Activated B cell treated with CpG ODN at 0.5 μM for 24 hours (primary cell): ENCODE results near the gene SLC30A5. TPM values are rescaled to one million over a fixed set of nuclear protein-coding genes. Genes with fewer than 3 reads are reported as not detected.
"Not testable (repeated sequence)": the region's sequence is repeated elsewhere in the genome, so short reads cannot be mapped to it uniquely, and the experiment has no call there.

Source experiments
- ATAC-seq: fragments of 200-7000 bp; cut with Tn5 transposase; one replicate; pipeline ENCODE4 v1.10.0; 2021; ENCODE audit warnings: low read depth, mild to moderate bottlenecking, moderate library complexity
- CTCF ChIA-PET: fragments of 350-600 bp; sonication (Branson Sonifier 250); formaldehyde crosslinking; loops from one replicate; lab custom pipeline; 2021; ENCODE audit warnings: antibody characterized with exemption; lab: Charles Lee
- POLR2A ChIA-PET: fragments of 350-600 bp; sonication (Branson Sonifier 250); formaldehyde crosslinking; loops from one replicate; lab custom pipeline; 2021; ENCODE audit warnings: antibody characterized with exemption; lab: Charles Lee
- DNase-seq: peaks from one replicate; pipeline ENCODE4 v3.0.0; 2022
- H3K27ac Mint-ChIP-seq: one replicate; pipeline ENCODE4 v1.8.0; 2020; ENCODE audit warnings: mixed read lengths
- H3K27me3 Mint-ChIP-seq: one replicate; pipeline ENCODE4 v1.8.0; 2021; ENCODE audit warnings: mixed read lengths
- H3K36me3 Mint-ChIP-seq: one replicate; pipeline ENCODE4 v1.8.0; 2021; ENCODE audit warnings: low read depth, mixed read lengths
- H3K4me1 Mint-ChIP-seq: one replicate; pipeline ENCODE4 v1.8.0; 2021; ENCODE audit warnings: mixed read lengths
- H3K4me3 Mint-ChIP-seq: one replicate; pipeline ENCODE4 v1.8.0; 2020; ENCODE audit warnings: mild to moderate bottlenecking, mixed read lengths
- H3K9me3 Mint-ChIP-seq: one replicate; pipeline ENCODE4 v1.8.0; 2020; ENCODE audit warnings: mixed read lengths
- intact Hi-C: fragments of 100-400 bp; cut with micrococcal nuclease; formaldehyde crosslinking; loops from one replicate; pipeline ENCODE4 v1.15.1; 2024
- total RNA-seq: library from RNA; stranded (reverse); gene quantifications from 2 replicates; pipeline ENCODE4 v1.2.3, GENCODE V29; 2022
- TF ChIP-seq, protein P1 (sequence below): fragments of 200-600 bp; IDR thresholded peaks from one replicate; pipeline ENCODE4 v1.8.0; 2022; ENCODE audit warnings: antibody characterized with exemption, mild to moderate bottlenecking

SLC30A5 gene
- total RNA-seq, result 23.2 and 27.5 TPM in 2 replicates

DNA sequence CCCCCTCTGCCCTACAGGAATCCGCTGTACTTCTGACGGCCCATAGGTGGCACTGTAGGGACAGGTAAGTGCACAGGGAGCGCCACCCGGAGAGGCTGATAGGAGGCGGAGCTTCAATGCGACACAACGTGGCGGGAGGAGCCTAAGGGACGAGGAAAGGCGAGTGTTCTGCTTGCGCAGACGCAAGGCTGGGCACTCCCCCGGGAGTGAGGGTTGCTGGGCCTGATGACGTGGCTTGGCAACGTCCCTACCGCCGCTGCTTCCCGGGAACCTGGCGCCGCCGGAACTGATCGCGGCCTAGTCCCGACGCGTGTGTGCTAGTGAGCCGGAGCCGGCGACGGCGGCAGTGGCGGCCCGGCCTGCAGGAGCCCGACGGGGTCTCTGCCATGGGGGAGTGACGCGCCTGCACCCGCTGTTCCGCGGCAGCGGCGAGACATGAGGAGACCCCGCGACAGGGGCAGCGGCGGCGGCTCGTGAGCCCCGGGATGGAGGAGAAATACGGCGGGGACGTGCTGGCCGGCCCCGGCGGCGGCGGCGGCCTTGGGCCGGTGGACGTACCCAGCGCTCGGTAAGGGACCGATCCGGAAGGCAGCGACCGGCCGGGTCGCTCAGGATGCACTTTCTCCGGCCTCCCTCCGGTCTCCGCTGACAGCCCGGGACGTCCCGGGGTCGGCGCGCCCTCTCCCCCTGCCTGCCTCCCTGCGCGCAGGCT lies at the start of gene SLC30A5:
Gene SLC30A5 (plus strand): TSS at position 244 of the 712 bp plus-strand sequence. CDS start 242 bp downstream, at position 486.
- intact Hi-C loops, result loop anchor here (1.0 to 2.0 kb wide), 9 partner anchors 51 to 321 kb away; partner anchors contain the start of genes AK6, CCNB1, CDK7 and CENPH
- POLR2A ChIA-PET, result interaction anchor here (0.7 to 2.0 kb wide), 11 partner anchors 13 to 467 kb away, joined by 3 to 14 read pairs (median 9); partner anchors contain the start of genes CCDC125, CCNB1, CDK7 and RAD17
- H3K27me3 Mint-ChIP-seq, result no peaks in the 10 kb centered on the region
- peaks cover 23% of the 10 kb centered on the region for H3K36me3 Mint-ChIP-seq
- H3K9me3 Mint-ChIP-seq, result no peaks in the 10 kb centered on the region
- peak within 1 kb of the TSS; percentile 89 for H3K27ac Mint-ChIP-seq
- peak; percentile 89 for DNase-seq
- peaks cover 32% of the 10 kb centered on the region for H3K4me1 Mint-ChIP-seq
- CTCF ChIA-PET, result interaction anchor here (0.5 to 1.9 kb wide), 24 partner anchors 10 to 808 kb away, joined by 3 to 28 read pairs (median 4); partner anchors contain the start of genes AK6, CCDC125, CCNB1 and CDK7
- peak; percentile 98 for ATAC-seq
- TF ChIP-seq, protein P1, sequence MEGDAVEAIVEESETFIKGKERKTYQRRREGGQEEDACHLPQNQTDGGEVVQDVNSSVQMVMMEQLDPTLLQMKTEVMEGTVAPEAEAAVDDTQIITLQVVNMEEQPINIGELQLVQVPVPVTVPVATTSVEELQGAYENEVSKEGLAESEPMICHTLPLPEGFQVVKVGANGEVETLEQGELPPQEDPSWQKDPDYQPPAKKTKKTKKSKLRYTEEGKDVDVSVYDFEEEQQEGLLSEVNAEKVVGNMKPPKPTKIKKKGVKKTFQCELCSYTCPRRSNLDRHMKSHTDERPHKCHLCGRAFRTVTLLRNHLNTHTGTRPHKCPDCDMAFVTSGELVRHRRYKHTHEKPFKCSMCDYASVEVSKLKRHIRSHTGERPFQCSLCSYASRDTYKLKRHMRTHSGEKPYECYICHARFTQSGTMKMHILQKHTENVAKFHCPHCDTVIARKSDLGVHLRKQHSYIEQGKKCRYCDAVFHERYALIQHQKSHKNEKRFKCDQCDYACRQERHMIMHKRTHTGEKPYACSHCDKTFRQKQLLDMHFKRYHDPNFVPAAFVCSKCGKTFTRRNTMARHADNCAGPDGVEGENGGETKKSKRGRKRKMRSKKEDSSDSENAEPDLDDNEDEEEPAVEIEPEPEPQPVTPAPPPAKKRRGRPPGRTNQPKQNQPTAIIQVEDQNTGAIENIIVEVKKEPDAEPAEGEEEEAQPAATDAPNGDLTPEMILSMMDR, result peak; percentile 57
- H3K4me3 Mint-ChIP-seq, result peak within 1 kb of the TSS; percentile 92

DNA sequence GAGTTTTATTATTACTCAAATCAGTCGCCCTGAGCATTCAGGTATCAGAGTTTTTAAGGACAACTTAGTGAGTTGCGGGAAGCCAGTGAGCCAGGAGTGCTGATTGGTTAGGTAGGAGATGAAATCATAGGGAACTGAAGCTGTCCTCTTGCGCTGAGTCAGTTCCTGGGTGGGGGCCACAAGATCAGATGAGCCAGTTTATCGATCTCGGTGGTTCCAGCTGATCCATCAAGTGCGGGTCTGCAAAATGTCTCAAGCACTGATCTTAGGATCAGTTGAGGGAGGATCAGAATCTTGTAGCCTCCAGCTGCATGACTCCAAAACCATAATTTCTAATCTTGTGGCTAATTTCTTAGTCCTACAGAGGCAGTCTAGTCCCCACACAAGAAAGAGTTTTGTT lies 48.6 kb upstream of the SLC30A5 start:
- H3K27ac Mint-ChIP-seq, H3K4me3 Mint-ChIP-seq, H3K4me1 Mint-ChIP-seq, H3K27me3 Mint-ChIP-seq, DNase-seq, H3K36me3 Mint-ChIP-seq, CTCF ChIA-PET, ATAC-seq, POLR2A ChIA-PET, H3K9me3 Mint-ChIP-seq, intact Hi-C loops: not testable (repeated sequence)

DNA sequence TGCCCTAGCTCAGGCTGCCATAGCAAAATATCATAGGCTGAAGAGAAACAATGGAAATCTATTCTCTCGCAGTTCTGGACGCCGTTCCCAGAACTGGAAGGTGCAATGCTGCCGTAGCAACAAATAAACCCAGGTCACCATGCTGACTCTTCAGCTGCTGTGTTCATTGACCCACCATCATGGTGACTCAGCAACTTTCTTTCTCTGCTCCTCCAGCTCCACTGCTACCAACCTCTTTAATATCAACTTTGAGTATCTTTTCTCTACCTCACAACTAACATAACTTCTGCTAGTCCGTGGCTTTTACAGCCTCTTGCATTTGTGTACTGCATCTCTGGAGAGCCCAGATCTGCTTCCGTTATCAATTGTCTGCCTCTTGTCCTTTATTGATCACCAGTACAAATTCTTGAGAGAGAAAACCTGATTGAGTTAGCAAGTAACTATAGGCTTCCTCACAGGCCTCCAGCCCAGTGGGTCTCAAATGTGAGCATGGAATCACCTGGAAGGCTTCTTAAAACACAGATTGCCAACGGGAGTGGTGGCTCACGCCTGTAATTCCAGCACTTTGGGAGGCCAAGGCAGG lies 47.3 kb upstream of the SLC30A5 start:
- Mint-ChIP-seq H3K27ac (no peak overlapping the region), H3K4me1 (no peaks in the 10 kb centered on the region), H3K27me3 (no peaks in the 10 kb centered on the region), H3K36me3 (no peaks in the 10 kb centered on the region), H3K4me3 (no peak overlapping the region), H3K9me3 (no peaks in the 10 kb centered on the region)
- POLR2A ChIA-PET, result interaction anchor here (0.6 kb wide), 1 partner anchor 225 kb away, joined by 6 read pairs; no protein-coding TSS in a partner anchor
- DNase-seq, result no peak
- no peak for ATAC-seq
- CTCF ChIA-PET, result no interaction called here
- intact Hi-C loops, result no loop called here
- TF ChIP-seq, protein P1, result no peak

DNA sequence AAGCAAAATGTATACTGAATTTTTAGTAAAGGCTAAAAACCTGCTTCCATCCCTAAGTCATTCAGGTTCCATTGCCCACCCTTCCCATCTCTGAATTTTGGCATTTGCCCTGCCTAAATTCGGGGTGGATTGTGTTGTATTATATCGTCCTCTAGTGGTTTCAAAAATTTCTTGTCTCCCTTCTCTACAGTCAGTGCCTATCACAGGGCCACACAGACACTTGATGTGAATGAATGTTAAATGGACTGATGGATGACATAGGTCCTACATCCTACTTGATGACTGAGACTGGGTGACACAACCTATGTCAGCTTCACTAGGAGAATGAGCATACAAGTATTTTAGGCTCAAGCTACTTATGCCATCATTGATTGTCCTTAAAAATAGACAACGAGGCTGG lies 45.6 kb upstream of the SLC30A5 start:
- POLR2A ChIA-PET, result no interaction called here
- DNase-seq (no peak), ATAC-seq (no peak)
- TF ChIP-seq, protein P1, result no peak
- Mint-ChIP-seq H3K9me3 (no peaks in the 10 kb centered on the region), H3K36me3 (no peaks in the 10 kb centered on the region), H3K27ac (no peak overlapping the region), H3K4me1 (no peaks in the 10 kb centered on the region), H3K4me3 (no peak overlapping the region), H3K27me3 (no peaks in the 10 kb centered on the region)
- intact Hi-C loops, result no loop called here
- CTCF ChIA-PET, result no interaction called here

DNA sequence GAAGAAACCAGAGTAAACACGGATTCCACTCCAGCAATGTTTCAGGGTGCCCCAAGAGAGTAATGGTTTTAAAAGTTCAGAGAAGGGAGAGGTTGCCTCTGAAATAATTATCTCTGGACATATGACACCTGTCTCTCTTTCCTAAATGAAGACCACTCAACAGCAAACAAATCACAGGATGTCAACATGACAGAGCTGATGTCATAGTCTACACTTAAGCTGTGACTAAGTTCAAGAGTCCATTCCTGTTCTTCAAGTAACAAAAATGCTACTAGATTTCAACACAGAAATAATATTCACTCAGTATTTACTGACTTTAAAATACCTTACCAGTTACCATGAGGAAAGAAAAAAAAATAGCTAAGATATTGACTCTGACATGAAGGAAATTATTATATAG lies 44.7 kb upstream of the SLC30A5 start:
- no peaks in the 10 kb centered on the region for H3K27me3 Mint-ChIP-seq
- ChIA-PET POLR2A (no interaction called here), CTCF (no interaction called here)
- H3K27ac Mint-ChIP-seq, result no peak overlapping the region
- intact Hi-C loops, result no loop called here
- TF ChIP-seq, protein P1, result no peak
- DNase-seq (no peak), ATAC-seq (no peak)
- no peaks in the 10 kb centered on the region for H3K36me3 Mint-ChIP-seq
- H3K4me3 Mint-ChIP-seq, result no peak overlapping the region
- H3K9me3 Mint-ChIP-seq, result no peaks in the 10 kb centered on the region
- H3K4me1 Mint-ChIP-seq, result no peaks in the 10 kb centered on the region
